Measurements from ENCODE around the gene POU5F1. TPM values are rescaled to one million over a fixed set of nuclear protein-coding genes. Genes with fewer than 3 reads are reported as not detected.
"Not testable (repeated sequence)": the region's sequence is repeated elsewhere in the genome, so short reads cannot be mapped to it uniquely, and the experiment has no call there.

POU5F1 gene
- polyA plus RNA-seq, 1 of the 3 experiments (the other 2 are of a cell fraction) = not detected

DNA sequence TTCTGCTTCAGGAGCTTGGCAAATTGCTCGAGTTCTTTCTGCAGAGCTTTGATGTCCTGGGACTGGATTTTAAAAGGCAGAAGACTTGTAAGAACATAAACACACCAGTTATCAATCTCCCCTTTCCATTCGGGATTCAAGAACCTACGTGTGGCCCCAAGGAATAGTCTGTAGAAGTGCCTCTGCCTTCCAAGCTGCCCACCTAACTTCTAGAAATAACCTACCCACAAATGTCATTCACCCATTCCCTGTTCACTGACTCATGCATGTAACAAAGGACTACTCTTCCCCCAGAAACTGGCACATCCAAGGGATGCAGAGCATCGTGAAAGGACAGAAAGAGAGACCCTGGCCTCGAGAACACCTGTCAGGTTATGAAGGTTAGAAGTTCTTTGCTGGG lies 4.5 kb downstream of the POU5F1 start:
- H3K9me2 ChIP-seq = no peaks in the 10 kb centered on the region
- H3K27me3 ChIP-seq (ENCODE audit: insufficient read depth) = no peaks in the 10 kb centered on the region
- H3K79me2 ChIP-seq (ENCODE audit: insufficient read depth) = no peaks in the 10 kb centered on the region
- TF ChIP-seq MEF2A (IDR thresholded peaks at IDR 0.05; ENCODE audit: borderline replicate concordance, low read depth) (no peak), ZBTB33 (IDR thresholded peaks at IDR 0.05; ENCODE audit: borderline replicate concordance, low read depth) (no peak), SMC3 (IDR thresholded peaks at IDR 0.05; ENCODE audit: low read depth, low read length) (no peak), SIN3A (IDR thresholded peaks at IDR 0.05; ENCODE audit: borderline replicate concordance, low read depth, low read length) (no peak), RFX5 (IDR thresholded peaks at IDR 0.05; ENCODE audit: low read length) (no peak), USF2 (IDR thresholded peaks at IDR 0.05; ENCODE audit: borderline replicate concordance, low read depth, low read length) (no peak), FOXJ3 (CRISPR knock-in tag; IDR thresholded peaks at IDR 0.05) (no peak)
- TF ChIP-seq, protein P1, sequence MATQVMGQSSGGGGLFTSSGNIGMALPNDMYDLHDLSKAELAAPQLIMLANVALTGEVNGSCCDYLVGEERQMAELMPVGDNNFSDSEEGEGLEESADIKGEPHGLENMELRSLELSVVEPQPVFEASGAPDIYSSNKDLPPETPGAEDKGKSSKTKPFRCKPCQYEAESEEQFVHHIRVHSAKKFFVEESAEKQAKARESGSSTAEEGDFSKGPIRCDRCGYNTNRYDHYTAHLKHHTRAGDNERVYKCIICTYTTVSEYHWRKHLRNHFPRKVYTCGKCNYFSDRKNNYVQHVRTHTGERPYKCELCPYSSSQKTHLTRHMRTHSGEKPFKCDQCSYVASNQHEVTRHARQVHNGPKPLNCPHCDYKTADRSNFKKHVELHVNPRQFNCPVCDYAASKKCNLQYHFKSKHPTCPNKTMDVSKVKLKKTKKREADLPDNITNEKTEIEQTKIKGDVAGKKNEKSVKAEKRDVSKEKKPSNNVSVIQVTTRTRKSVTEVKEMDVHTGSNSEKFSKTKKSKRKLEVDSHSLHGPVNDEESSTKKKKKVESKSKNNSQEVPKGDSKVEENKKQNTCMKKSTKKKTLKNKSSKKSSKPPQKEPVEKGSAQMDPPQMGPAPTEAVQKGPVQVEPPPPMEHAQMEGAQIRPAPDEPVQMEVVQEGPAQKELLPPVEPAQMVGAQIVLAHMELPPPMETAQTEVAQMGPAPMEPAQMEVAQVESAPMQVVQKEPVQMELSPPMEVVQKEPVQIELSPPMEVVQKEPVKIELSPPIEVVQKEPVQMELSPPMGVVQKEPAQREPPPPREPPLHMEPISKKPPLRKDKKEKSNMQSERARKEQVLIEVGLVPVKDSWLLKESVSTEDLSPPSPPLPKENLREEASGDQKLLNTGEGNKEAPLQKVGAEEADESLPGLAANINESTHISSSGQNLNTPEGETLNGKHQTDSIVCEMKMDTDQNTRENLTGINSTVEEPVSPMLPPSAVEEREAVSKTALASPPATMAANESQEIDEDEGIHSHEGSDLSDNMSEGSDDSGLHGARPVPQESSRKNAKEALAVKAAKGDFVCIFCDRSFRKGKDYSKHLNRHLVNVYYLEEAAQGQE (IDR thresholded peaks at IDR 0.05; ENCODE audit: low read depth, low read length) = no peak
- no peaks in the 10 kb centered on the region for H3K36me3 ChIP-seq (replicated peaks in 1 of 2; ENCODE audit: control insufficient read depth in 1 of 2, insufficient read depth in 2 of 2, low read length in 1 of 2)
- H4K20me1 ChIP-seq (ENCODE audit: insufficient read depth) = no peaks in the 10 kb centered on the region
- ChIA-PET POLR2A (interaction anchor here (0.6 kb wide), 1 partner anchor 664 kb away, joined by 3 read pairs; no protein-coding TSS in a partner anchor), CTCF (interaction anchor here (1.1 to 1.6 kb wide), 3 partner anchors 38 to 201 kb away, joined by 3 to 5 read pairs (median 4); no protein-coding TSS in a partner anchor)
- H3K4me3 ChIP-seq (ENCODE audit: low read depth in 2 of 2, low read length in 1 of 2) = no peak overlapping the region
- H3F3A ChIP-seq (replicated peaks; ENCODE audit: insufficient read depth) = no peaks in the 10 kb centered on the region
- H2AFZ ChIP-seq (ENCODE audit: low read depth) = no peak overlapping the region
- H3K27ac ChIP-seq (ENCODE audit: low read depth in 2 of 2, low read length in 1 of 2) = no peak overlapping the region
- WGBS (ENCODE audit: low lambda C conversion rate) = 84% methylated on average over 5 of the region's 5 CpGs
- no peaks in the 10 kb centered on the region for H3K4me1 ChIP-seq (ENCODE audit: control insufficient read depth in 1 of 2, insufficient read depth in 2 of 2, low read depth in 1 of 2, low read length in 1 of 2)
- H3K9me3 ChIP-seq = no peaks in the 10 kb centered on the region
- no peak overlapping the region for H3K9ac ChIP-seq
- H3K4me2 ChIP-seq = no peak overlapping the region
- DNase-seq = no peak

DNA sequence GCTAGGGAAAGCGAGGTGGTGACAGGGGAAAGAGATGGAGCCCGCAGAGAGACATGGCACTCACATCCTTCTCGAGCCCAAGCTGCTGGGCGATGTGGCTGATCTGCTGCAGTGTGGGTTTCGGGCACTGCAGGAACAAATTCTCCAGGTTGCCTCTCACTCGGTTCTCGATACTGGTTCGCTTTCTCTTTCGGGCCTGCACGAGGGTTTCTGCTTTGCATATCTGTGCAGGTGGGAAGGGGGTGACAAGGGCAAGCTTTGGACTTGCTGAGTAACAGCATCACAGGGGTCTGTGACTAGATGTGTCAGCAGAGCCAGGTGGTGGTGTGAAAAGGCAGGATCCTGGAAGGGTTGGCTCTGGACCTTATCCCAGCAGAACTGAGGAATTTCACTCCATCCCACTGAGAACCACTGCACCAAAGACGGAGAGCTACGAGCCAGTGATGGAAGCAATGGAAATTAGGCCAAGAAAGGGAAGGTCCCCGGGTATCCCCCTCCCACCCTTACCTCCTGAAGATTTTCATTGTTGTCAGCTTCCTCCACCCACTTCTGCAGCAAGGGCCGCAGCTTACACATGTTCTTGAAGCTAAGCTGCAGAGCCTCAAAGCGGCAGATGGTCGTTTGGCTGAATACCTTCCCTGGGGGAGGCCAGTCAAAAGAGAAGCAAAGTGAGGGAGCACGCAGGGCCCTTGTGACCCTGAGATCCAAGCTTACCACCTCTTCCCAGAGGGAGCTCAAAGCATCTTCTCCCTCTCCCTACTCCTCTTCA lies 5.2 kb downstream of the POU5F1 start:
- not testable (repeated sequence) for H3K27ac ChIP-seq (ENCODE audit: low read depth in 2 of 2, low read length in 1 of 2); H4K20me1 ChIP-seq (ENCODE audit: insufficient read depth); H3K4me2 ChIP-seq; H3K4me1 ChIP-seq (ENCODE audit: control insufficient read depth in 1 of 2, insufficient read depth in 2 of 2, low read depth in 1 of 2, low read length in 1 of 2); H2AFZ ChIP-seq (ENCODE audit: low read depth); H3K79me2 ChIP-seq (ENCODE audit: insufficient read depth); H3K27me3 ChIP-seq (ENCODE audit: insufficient read depth); H3K4me3 ChIP-seq (ENCODE audit: low read depth in 2 of 2, low read length in 1 of 2); H3K36me3 ChIP-seq (replicated peaks in 1 of 2; ENCODE audit: control insufficient read depth in 1 of 2, insufficient read depth in 2 of 2, low read length in 1 of 2); H3F3A ChIP-seq (replicated peaks; ENCODE audit: insufficient read depth); H3K9ac ChIP-seq; DNase-seq; H3K9me3 ChIP-seq; H3K9me2 ChIP-seq
- ChIA-PET CTCF (interaction anchor here (1.5 to 1.6 kb wide), 2 partner anchors 38 to 201 kb away, joined by 4 to 5 read pairs; no protein-coding TSS in a partner anchor), POLR2A (interaction anchor here (0.6 kb wide), 1 partner anchor 663 kb away, joined by 3 read pairs; no protein-coding TSS in a partner anchor)
- WGBS (ENCODE audit: low lambda C conversion rate) = 85% methylated on average over 15 of the region's 17 CpGs

GRCh38 chr6:31164475-31165063 lies 5.9 kb downstream of the POU5F1 start:
- WGBS (ENCODE audit: low lambda C conversion rate) = 78% methylated on average over 8 of the region's 9 CpGs
- H3K36me3 ChIP-seq (replicated peaks in 1 of 2; ENCODE audit: control insufficient read depth in 1 of 2, insufficient read depth in 2 of 2, low read length in 1 of 2) = not testable (repeated sequence)

More at GRCh38 chr6:31164475-31165063, 5.9 kb downstream of the POU5F1 start:
- H3K27ac ChIP-seq (ENCODE audit: low read depth in 2 of 2, low read length in 1 of 2); H3K9me3 ChIP-seq; H3K9me2 ChIP-seq; H3F3A ChIP-seq (replicated peaks; ENCODE audit: insufficient read depth); H3K79me2 ChIP-seq (ENCODE audit: insufficient read depth); H3K9ac ChIP-seq; H3K4me3 ChIP-seq (ENCODE audit: low read depth in 2 of 2, low read length in 1 of 2); H3K27me3 ChIP-seq (ENCODE audit: insufficient read depth); DNase-seq; H3K4me1 ChIP-seq (ENCODE audit: control insufficient read depth in 1 of 2, insufficient read depth in 2 of 2, low read depth in 1 of 2, low read length in 1 of 2); H4K20me1 ChIP-seq (ENCODE audit: insufficient read depth); H2AFZ ChIP-seq (ENCODE audit: low read depth); H3K4me2 ChIP-seq; POLR2A ChIA-PET: not testable (repeated sequence)
- CTCF ChIA-PET = interaction anchor here (1.5 to 1.6 kb wide), 2 partner anchors 38 to 202 kb away, joined by 4 to 5 read pairs; no protein-coding TSS in a partner anchor
